ENCODE data around the gene GLUD2.
"Not testable (repeated sequence)": the region's sequence is repeated elsewhere in the genome, so short reads cannot be mapped to it uniquely, and the experiment has no call there.

Gene GLUD2

GRCh38 chrX:121036951-121037350, 10.5 kb upstream of the GLUD2 start:
- TF ChIP-seq CTCF (IDR thresholded peaks at IDR 0.05; ENCODE audit: control insufficient read depth, insufficient read depth, low read depth, low read length, missing control alignments), result no peak
- DNase-seq (ENCODE audit: low read depth), result no peak
- H3K4me3 ChIP-seq (ENCODE audit: control insufficient read depth, low read depth, low read length), result no peak overlapping the region

GRCh38 chrX:121050781-121051180, 3.4 kb downstream of the GLUD2 start:
- no peak overlapping the region for H3K4me3 ChIP-seq (ENCODE audit: control insufficient read depth, low read depth, low read length)
- no peak for TF ChIP-seq CTCF (IDR thresholded peaks at IDR 0.05; ENCODE audit: control insufficient read depth, insufficient read depth, low read depth, low read length, missing control alignments)
- no peak for DNase-seq (ENCODE audit: low read depth)

- TF ChIP-seq CTCF (IDR thresholded peaks at IDR 0.05; ENCODE audit: control insufficient read depth, insufficient read depth, low read depth, low read length, missing control alignments), result no peak
- no peak for DNase-seq (ENCODE audit: low read depth)
- no peak overlapping the region for H3K4me3 ChIP-seq (ENCODE audit: control insufficient read depth, low read depth, low read length)
Observed at GRCh38 chrX:121052122-121052521, 4.7 kb downstream of the GLUD2 start.

- DNase-seq (ENCODE audit: low read depth), result no peak
- no peak overlapping the region for H3K4me3 ChIP-seq (ENCODE audit: control insufficient read depth, low read depth, low read length)
- TF ChIP-seq CTCF (IDR thresholded peaks at IDR 0.05; ENCODE audit: control insufficient read depth, insufficient read depth, low read depth, low read length, missing control alignments), result no peak
Observed at GRCh38 chrX:121062289-121062688, 14.9 kb downstream of the GLUD2 start.

- no peak for TF ChIP-seq CTCF (IDR thresholded peaks at IDR 0.05; ENCODE audit: control insufficient read depth, insufficient read depth, low read depth, low read length, missing control alignments)
- no peak overlapping the region for H3K4me3 ChIP-seq (ENCODE audit: control insufficient read depth, low read depth, low read length)
- no peak for DNase-seq (ENCODE audit: low read depth)
Observed at GRCh38 chrX:121064579-121064978, 17.2 kb downstream of the GLUD2 start.

- H3K4me3 ChIP-seq (ENCODE audit: control insufficient read depth, low read depth, low read length); DNase-seq (ENCODE audit: low read depth): not testable (repeated sequence)
Observed at GRCh38 chrX:121084247-121084646, 36.8 kb downstream of the GLUD2 start.

- no peak for DNase-seq (ENCODE audit: low read depth)
Observed at GRCh38 chrX:121084903-121085611, 37.6 kb downstream of the GLUD2 start.

More at GRCh38 chrX:121084903-121085611, 37.6 kb downstream of the GLUD2 start:
- H3K4me3 ChIP-seq (ENCODE audit: control insufficient read depth, low read depth, low read length), result no peak overlapping the region
- TF ChIP-seq CTCF (IDR thresholded peaks at IDR 0.05; ENCODE audit: control insufficient read depth, insufficient read depth, low read depth, low read length, missing control alignments), result no peak

Data from AG09309 (cell line).